Panc1 (cell line): ENCODE measurements around the gene SLC39A7. TPM values are rescaled to one million over a fixed set of nuclear protein-coding genes. Genes with fewer than 3 reads are reported as not detected.

Experiments
- ATAC-seq: fragments of 200-7000 bp; cut with Tn5 transposase; 2 replicates; pipeline ENCODE4 v1.9.1; 2020; ENCODE audit warnings: mild to moderate bottlenecking, moderate library complexity
- BruUV-seq: library from RNA; stranded (reverse); fragments of 400-500 nt; replicated peaks from 2 replicates; lab custom pipeline; 2021; lab: Mats Ljungman, UMichigan
- CTCF ChIA-PET: fragments of 300-600 bp; sonication (Branson Sonifier 250); formaldehyde crosslinking; loops from one replicate; lab custom pipeline; 2022; ENCODE audit warnings: antibody characterized with exemption; lab: Charles Lee
- POLR2A ChIA-PET: fragments of 300-600 bp; sonication (Branson Sonifier 250); formaldehyde crosslinking; loops from one replicate; lab custom pipeline; 2022; ENCODE audit warnings: antibody characterized with exemption; lab: Charles Lee
- DNase-seq: peaks from one replicate; pipeline ENCODE4 v3.0.0-alpha.2; 2010; ENCODE audit warnings: low read depth, low spot score
- H3K27ac ChIP-seq: 2 replicates; pipeline ENCODE4 v1.5.1; 2011; ENCODE audit warnings: mild to moderate bottlenecking, low read length, inconsistent platforms
- H3K27me3 ChIP-seq: fragments of 200-500 bp; sonication (Bioruptor generic); 2 replicates; pipeline ENCODE4 v1.6.0; 2014; ENCODE audit warnings: low read length, inconsistent platforms; ENCODE audit not compliant: control insufficient read depth, insufficient read depth
- H3K36me3 ChIP-seq: fragments of 200-500 bp; sonication (Bioruptor generic); 2 replicates; pipeline ENCODE4 v1.5.1; 2014; ENCODE audit warnings: inconsistent platforms, mild to moderate bottlenecking, low read length, moderate library complexity; ENCODE audit not compliant: control insufficient read depth, insufficient read depth
- H3K4me1 ChIP-seq: 2 replicates; pipeline ENCODE4 v1.5.1; 2011; ENCODE audit warnings: inconsistent platforms, mild to moderate bottlenecking, low read length, moderate library complexity; ENCODE audit not compliant: control insufficient read depth, insufficient read depth
- H3K4me3 ChIP-seq, 2 experiments: 2 replicates each; pipeline ENCODE4 v1.5.1; 2011 to 2012; ENCODE audit warnings: low read depth in 2 of 2, low read length in 2 of 2, mild to moderate bottlenecking in 2 of 2, inconsistent platforms in 1 of 2, moderate library complexity in 1 of 2
- H3K9me3 ChIP-seq: fragments of 200-500 bp; sonication (Bioruptor generic); 2 replicates; pipeline ENCODE4 v1.5.1; 2014; ENCODE audit warnings: low read depth, mild to moderate bottlenecking, inconsistent platforms, low read length, moderate library complexity; ENCODE audit not compliant: control insufficient read depth, insufficient read depth
- CTCF ChIP-seq: fragments of 450-650 bp; IDR thresholded peaks from 2 replicates; pipeline ENCODE4 v1.5.1; 2017; ENCODE audit warnings: mild to moderate bottlenecking
- POLR2AphosphoS5 ChIP-seq: IDR thresholded peaks from 2 replicates; pipeline ENCODE4 v1.6.1; 2012; ENCODE audit warnings: mild to moderate bottlenecking, low read depth, low read length, moderate library complexity
- SIN3A ChIP-seq: IDR thresholded peaks from 2 replicates; pipeline ENCODE4 v1.6.1; 2012; ENCODE audit warnings: low read depth, mild to moderate bottlenecking, low read length, moderate library complexity, borderline replicate concordance; ENCODE audit not compliant: insufficient read depth
- TCF7L2 ChIP-seq: IDR thresholded peaks from 2 replicates; pipeline ENCODE4 v1.6.1; 2011; ENCODE audit warnings: mild to moderate bottlenecking, low read depth, low read length, inconsistent platforms
- in situ Hi-C: cut with HindIII; loops from 2 replicates; pipeline ENCODE4 v1.10.0; 2016; ENCODE audit warnings: low sequenced_read_pairs, low pct_unique_long_range_greater_than_20kb
- intact Hi-C: fragments of 100-400 bp; cut with micrococcal nuclease; formaldehyde crosslinking; loops from one replicate; pipeline ENCODE4 v1.10.0; 2022; ENCODE audit not compliant: unreplicated experiment
- total RNA-seq: library from RNA; stranded (reverse); gene quantifications from one replicate; pipeline ENCODE4 v1.2.1, GENCODE V29; 2021; ENCODE audit not compliant: unreplicated experiment
- TF ChIP-seq, protein P1 (sequence below), 2 experiments: IDR thresholded peaks; 2 replicates each; pipeline ENCODE4 v1.6.1; 2011 to 2012; ENCODE audit warnings: low read depth in 2 of 2, control low read depth in 1 of 2, low read length in 1 of 2, mild to moderate bottlenecking in 1 of 2, moderate library complexity in 1 of 2; ENCODE audit not compliant: insufficient read depth in 1 of 2

Gene SLC39A7
- total RNA-seq, 1 experiment from 2014 or later, result 135 TPM

DNA sequence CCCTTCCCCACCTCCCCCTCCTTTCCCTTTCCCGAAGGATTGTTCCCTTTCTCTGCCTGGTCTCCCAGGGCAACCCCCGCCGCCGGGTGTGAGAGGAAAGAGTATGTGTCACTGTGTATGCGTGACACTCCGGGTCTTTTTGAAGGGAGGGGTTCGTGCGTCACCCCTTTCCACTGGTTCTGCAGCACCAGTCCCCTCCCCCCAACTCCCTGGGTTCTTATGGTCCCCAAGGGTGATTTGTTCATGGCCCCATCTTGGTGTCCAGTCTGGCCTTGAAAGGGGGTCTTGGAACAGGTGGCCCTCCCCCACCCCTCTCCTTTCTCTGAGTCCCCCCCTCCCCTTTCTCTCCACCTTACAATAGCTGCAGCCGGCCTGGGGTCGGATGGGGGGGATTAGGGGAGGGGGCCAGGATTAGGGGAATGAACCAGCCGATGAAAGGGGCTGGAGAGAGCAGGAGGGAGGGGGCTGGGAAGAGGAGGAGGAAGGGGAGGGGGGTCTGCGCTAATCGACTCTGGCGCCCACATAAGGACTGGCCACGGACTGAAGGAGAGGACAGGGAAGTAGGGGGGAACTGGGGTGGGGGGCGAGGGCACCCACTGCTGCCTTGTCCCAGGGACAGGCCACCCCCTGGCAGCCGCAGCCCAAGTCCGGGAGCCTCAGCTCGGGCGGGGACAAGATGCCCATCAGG is 6.3 kb downstream of the SLC39A7 start:
- TF ChIP-seq, protein P1, sequence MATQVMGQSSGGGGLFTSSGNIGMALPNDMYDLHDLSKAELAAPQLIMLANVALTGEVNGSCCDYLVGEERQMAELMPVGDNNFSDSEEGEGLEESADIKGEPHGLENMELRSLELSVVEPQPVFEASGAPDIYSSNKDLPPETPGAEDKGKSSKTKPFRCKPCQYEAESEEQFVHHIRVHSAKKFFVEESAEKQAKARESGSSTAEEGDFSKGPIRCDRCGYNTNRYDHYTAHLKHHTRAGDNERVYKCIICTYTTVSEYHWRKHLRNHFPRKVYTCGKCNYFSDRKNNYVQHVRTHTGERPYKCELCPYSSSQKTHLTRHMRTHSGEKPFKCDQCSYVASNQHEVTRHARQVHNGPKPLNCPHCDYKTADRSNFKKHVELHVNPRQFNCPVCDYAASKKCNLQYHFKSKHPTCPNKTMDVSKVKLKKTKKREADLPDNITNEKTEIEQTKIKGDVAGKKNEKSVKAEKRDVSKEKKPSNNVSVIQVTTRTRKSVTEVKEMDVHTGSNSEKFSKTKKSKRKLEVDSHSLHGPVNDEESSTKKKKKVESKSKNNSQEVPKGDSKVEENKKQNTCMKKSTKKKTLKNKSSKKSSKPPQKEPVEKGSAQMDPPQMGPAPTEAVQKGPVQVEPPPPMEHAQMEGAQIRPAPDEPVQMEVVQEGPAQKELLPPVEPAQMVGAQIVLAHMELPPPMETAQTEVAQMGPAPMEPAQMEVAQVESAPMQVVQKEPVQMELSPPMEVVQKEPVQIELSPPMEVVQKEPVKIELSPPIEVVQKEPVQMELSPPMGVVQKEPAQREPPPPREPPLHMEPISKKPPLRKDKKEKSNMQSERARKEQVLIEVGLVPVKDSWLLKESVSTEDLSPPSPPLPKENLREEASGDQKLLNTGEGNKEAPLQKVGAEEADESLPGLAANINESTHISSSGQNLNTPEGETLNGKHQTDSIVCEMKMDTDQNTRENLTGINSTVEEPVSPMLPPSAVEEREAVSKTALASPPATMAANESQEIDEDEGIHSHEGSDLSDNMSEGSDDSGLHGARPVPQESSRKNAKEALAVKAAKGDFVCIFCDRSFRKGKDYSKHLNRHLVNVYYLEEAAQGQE (IDR thresholded peaks at IDR 0.05; ENCODE audit: insufficient read depth in 1 of 2, low read depth in 2 of 2, low read length in 1 of 2), result no peak
- TF ChIP-seq TCF7L2 (no peak), CTCF (no peak), SIN3A (no peak), POLR2AphosphoS5 (no peak)
- POLR2A ChIA-PET, result interaction anchor here (0.6 kb wide), 1 partner anchor 235 kb away, joined by 6 read pairs; no protein-coding TSS in a partner anchor
- H3K36me3 ChIP-seq, result peaks cover 6% of the 10 kb centered on the region
- H3K27ac ChIP-seq, result peak overlapping the region; percentile 95
- DNase-seq (no peak), ATAC-seq (peak; percentile 14; the same call in 1 of the 2 replicates)
- H3K27me3 ChIP-seq, result no peaks in the 10 kb centered on the region
- in situ Hi-C loops, result no loop called here
- H3K9me3 ChIP-seq, result no peaks in the 10 kb centered on the region
- no TSS peak for BruUV-seq
- intact Hi-C loops, result no loop called here
- H3K4me3 ChIP-seq, result peak overlapping the region; percentile 84 to 92
- peaks cover 42% of the 10 kb centered on the region for H3K4me1 ChIP-seq
- CTCF ChIA-PET, result no interaction called here

DNA sequence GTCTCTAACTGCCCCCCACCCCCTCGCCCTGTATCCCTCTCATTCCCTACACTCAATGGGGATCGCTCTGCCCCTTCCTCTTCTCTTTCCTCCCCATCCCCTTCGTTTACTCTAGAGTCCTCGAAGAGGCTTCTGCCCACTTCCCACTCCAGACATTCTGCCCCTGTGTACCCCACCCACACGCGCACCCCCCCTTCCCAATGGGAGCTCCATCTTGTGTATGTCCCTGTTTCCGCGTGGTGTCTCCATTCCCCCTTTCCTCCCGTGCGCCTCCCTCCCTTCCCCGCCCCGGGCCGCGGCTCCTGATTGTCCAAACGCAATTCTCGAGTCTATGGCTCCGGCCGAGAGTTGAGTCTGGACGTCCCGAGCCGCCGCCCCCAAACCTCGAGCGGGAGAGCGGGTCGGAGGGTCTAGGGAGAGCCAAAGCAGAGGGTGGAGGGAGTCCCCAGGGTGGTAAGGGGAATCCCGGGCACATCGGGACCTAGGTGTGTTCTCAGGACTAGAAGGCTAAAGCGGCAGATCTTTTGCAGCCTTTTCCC is 7.0 kb downstream of the SLC39A7 start:
- BruUV-seq, result TSS peak; percentile 98
- peak overlapping the region; percentile 95 for H3K27ac ChIP-seq
- CTCF ChIA-PET, result no interaction called here
- H3K4me1 ChIP-seq, result peaks cover 41% of the 10 kb centered on the region
- ATAC-seq, result peak; percentile 11; the same call in 1 of the 2 replicates
- no peaks in the 10 kb centered on the region for H3K27me3 ChIP-seq
- POLR2A ChIA-PET, result interaction anchor here (0.6 kb wide), 1 partner anchor 236 kb away, joined by 6 read pairs; no protein-coding TSS in a partner anchor
- H3K36me3 ChIP-seq, result peaks cover 4% of the 10 kb centered on the region
- intact Hi-C loops (no loop called here), in situ Hi-C loops (no loop called here)
- no peaks in the 10 kb centered on the region for H3K9me3 ChIP-seq
- TF ChIP-seq POLR2AphosphoS5 (no peak), SIN3A (no peak), TCF7L2 (no peak), CTCF (no peak)
- TF ChIP-seq, protein P1 (IDR thresholded peaks at IDR 0.05; ENCODE audit: insufficient read depth in 1 of 2, low read depth in 2 of 2, low read length in 1 of 2), result no peak
- no peak for DNase-seq
- peak overlapping the region; percentile 84 to 92 for H3K4me3 ChIP-seq
